Subcutaneous adipose tissue (tissue), 4 donors: ENCODE results near the gene NRXN3. TPM values are rescaled to one million over a fixed set of nuclear protein-coding genes. Genes with fewer than 3 reads are reported as not detected.

Source experiments
- CTCF ChIP-seq: fragments of 450-650 bp; IDR thresholded peaks from one replicate; pipeline ENCODE4 v1.5.1; 2016; ENCODE audit warnings: low read depth, mild to moderate bottlenecking, control low read depth, antibody characterized with exemption, moderate library complexity
- total RNA-seq, 4 donors: library from RNA; depleted of rRNA; stranded (reverse); fragments of >200 nt; gene quantifications; one replicate each; pipeline ENCODE4 v1.1.0, GENCODE V29; 2016

The NRXN3 gene
- total RNA-seq, 4 donors from 2014 or later, result 0.57 to 2.4 (median 1.1) TPM; not detected in 1

GRCh38 chr14:79668951-79669350, 1498.8 kb downstream of the NRXN3 start:
- TF ChIP-seq CTCF, result no peak

- no peak for TF ChIP-seq CTCF
These were observed 1500.6 kb downstream of the NRXN3 start for GRCh38 chr14:79670811-79671210.

GRCh38 chr14:79680087-79680486, 1509.9 kb downstream of the NRXN3 start:
- TF ChIP-seq CTCF, result no peak

GRCh38 chr14:79686196-79686595, 1516.0 kb downstream of the NRXN3 start:
- no peak for TF ChIP-seq CTCF

- TF ChIP-seq CTCF, result no peak
These were observed 1520.8 kb downstream of the NRXN3 start for GRCh38 chr14:79690960-79691359.

GRCh38 chr14:79693935-79694334, 1523.8 kb downstream of the NRXN3 start:
- no peak for TF ChIP-seq CTCF

GRCh38 chr14:79695307-79695706, 1525.1 kb downstream of the NRXN3 start:
- TF ChIP-seq CTCF, result no peak
